GM10266 (cell line): ENCODE results near the gene SEPTIN2.
"Not testable (repeated sequence)": the region's sequence is repeated elsewhere in the genome, so short reads cannot be mapped to it uniquely, and the experiment has no call there.

ENCODE experiments used
- DNase-seq: peaks from one replicate; pipeline ENCODE4 v3.0.0; 2012; ENCODE audit errors: extremely low spot score
- TF ChIP-seq, protein P1 (sequence below): IDR thresholded peaks from 2 replicates; pipeline ENCODE4 v1.5.1; 2012; ENCODE audit warnings: mild to moderate bottlenecking, low read depth; ENCODE audit not compliant: control insufficient read depth, insufficient read depth; ENCODE audit errors: missing control alignments

The SEPTIN2 gene

DNA sequence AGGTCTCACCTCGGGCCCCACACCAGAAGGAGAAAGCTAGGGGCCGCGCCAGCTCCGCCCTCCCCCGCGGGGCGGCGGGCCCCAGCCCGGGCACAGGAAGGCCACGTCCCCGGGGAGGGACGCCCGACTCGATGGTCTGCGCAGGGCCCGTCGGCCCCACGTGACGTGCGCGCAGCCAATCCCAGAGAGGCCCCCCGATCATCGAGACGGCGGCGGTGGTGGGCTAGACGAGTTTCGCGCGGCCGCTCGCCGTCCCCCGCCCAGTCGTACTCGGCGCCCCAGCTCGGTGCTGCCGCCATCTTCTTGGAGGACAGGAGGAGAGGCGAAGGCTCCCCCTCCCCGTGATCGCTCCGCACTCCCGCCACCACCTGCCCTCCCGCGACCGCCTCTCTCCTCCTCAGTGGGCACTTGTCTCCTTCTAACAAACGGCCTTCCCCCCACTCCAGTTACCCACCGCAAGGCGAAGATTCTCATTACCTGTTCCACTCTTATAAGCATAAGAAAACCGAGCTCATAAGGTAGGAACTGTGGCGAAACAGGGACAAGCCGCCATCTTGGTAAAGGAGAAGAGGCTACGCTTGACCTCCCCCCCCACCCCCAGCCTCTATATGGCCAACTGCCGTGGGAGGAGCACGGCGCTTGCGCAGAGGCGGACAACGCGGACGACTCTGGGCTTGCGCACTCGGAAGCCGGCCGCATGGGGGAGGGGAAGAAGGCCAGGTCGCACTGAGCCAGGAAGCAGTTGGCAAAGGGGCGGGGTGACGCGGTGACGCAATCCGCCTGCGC lies 439 bp upstream of the SEPTIN2 start, which contains the start of gene HDLBP:
Gene HDLBP, minus strand, starts transcription at position 580 of the 786 bp plus-strand sequence. CDS start 48,803 bp downstream, outside the sequence.
- TF ChIP-seq, protein P1, sequence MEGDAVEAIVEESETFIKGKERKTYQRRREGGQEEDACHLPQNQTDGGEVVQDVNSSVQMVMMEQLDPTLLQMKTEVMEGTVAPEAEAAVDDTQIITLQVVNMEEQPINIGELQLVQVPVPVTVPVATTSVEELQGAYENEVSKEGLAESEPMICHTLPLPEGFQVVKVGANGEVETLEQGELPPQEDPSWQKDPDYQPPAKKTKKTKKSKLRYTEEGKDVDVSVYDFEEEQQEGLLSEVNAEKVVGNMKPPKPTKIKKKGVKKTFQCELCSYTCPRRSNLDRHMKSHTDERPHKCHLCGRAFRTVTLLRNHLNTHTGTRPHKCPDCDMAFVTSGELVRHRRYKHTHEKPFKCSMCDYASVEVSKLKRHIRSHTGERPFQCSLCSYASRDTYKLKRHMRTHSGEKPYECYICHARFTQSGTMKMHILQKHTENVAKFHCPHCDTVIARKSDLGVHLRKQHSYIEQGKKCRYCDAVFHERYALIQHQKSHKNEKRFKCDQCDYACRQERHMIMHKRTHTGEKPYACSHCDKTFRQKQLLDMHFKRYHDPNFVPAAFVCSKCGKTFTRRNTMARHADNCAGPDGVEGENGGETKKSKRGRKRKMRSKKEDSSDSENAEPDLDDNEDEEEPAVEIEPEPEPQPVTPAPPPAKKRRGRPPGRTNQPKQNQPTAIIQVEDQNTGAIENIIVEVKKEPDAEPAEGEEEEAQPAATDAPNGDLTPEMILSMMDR = peak; percentile 71
- DNase-seq = peak; percentile 99

GRCh38 chr2:241316825-241317224 lies 1.1 kb downstream of the SEPTIN2 start:
- TF ChIP-seq, protein P1 = no peak
- no peak for DNase-seq

DNA sequence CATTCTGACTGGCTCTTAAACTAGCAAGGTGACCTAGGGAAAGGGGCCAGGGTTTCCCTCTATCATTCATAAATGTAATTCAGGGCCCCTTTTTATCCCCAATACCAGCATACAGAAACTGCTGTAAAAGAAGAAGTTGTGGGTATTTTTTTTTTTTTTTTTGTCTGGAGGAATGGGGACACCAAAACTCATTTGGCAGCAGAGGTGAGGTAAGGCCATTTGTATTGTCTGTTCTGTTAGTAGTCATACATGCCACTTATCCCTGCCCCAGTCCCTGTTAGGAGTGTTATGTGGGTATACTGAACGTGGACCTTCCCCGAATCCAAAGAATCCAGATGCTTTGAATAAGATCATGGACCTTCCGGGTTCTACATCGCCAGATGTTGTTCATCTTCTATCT lies 1.7 kb downstream of the SEPTIN2 start:
- DNase-seq = no peak
- TF ChIP-seq, protein P1 = no peak

GRCh38 chr2:241318830-241319229 lies 3.1 kb downstream of the SEPTIN2 start:
- DNase-seq = not testable (repeated sequence)

DNA sequence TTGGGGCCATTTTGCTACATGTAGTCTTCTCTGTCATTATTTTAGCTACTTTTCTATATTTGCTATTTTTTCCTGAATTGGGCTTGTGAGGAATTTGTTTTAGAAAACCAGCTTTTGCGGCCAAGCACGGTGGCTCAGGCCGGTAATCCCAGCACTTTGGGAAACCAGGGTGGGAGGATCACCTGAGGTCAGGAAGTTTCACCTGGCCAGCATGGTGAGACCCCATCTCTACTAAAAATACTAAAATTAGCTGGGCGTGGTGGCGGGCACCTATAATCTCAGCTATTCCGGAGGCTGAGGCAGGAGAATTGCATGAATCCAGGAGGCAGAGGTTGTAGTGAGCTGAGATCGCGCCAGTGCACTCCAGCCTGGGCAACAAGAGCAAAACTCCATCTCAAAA lies 4.7 kb downstream of the SEPTIN2 start:
- TF ChIP-seq, protein P1 = no peak
- no peak for DNase-seq

DNA sequence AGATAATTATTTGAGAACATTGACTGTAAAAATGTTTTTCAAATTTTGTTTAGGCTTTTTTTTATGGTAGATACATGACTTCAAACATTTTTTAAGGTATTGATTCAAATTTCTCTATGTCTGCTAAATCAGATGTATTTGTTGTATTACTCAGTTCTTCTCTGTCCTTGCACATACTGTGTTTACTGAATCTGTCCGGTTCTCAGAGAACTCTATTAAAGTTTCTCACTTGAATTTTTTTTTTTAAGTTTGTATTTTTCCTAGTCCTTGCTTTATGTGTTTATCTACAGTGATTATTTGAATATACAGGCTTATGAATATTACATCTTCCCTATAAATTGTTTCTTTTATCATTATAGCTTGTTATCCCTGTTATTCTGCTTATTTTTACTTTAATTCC lies 5.3 kb downstream of the SEPTIN2 start:
- TF ChIP-seq, protein P1 = no peak

DNA sequence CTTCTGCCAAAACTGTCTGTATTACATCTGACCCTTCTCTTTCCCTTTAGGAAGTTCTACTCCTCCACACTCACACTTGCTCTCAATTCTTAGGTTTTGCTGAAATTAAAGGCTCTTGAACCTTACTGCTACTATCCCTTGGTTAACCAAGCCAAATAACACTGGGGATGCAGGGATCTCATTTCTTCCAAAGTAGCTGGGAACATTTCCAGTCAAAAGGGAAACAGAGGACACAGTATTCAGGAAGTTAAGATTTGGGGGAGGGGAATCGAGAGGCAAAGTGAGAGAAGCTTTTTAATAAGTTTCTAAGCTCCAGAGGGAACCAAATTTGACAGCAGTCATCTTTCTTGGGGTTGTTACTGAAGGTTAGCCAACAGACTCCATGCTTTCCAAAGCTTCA lies 6.2 kb downstream of the SEPTIN2 start:
- TF ChIP-seq, protein P1 = no peak
- DNase-seq = no peak

More for the DNA sequence above, 5.3 kb downstream of the SEPTIN2 start:
- no peak for DNase-seq
